Gastroesophageal sphincter (tissue), 4 donors: ENCODE data around the gene RMND5B. TPM values are rescaled to one million over a fixed set of nuclear protein-coding genes. Genes with fewer than 3 reads are reported as not detected.
A peak's percentile ranks its signal among the peaks of the same experiment; 100 is the strongest.

ENCODE experiments used
- ATAC-seq: fragments of 150-250 bp; one replicate; pipeline ENCODE4 v1.9.1; 2016; ENCODE audit warnings: mild to moderate bottlenecking, moderate library complexity
- H3K27ac ChIP-seq, 4 donors: fragments of 200-600 bp; sonication (generic) in 3 of 4; 1 replicate in 3 of 4; 2 replicates in 1 of 4; pipeline ENCODE4 v1.5.1; 2016 to 2019
- H3K27me3 ChIP-seq: fragments of 200-600 bp; sonication (generic); one replicate; pipeline ENCODE4 v1.5.1; 2019
- H3K36me3 ChIP-seq, 2 donors: fragments of 200-600 bp; sonication (generic); one replicate each; pipeline ENCODE4 v1.5.1; 2019; ENCODE audit warnings: control low read depth in 1 of 2
- H3K4me1 ChIP-seq, 3 donors: fragments of 200-600 bp; sonication (generic); 1 replicate in 2 of 3; 2 replicates in 1 of 3; pipeline ENCODE4 v1.5.1; 2016 to 2019; ENCODE audit warnings: control low read depth in 2 of 3
- H3K4me3 ChIP-seq, 2 donors: fragments of 200-600 bp; sonication (generic); one replicate each; pipeline ENCODE4 v1.5.1; 2019; ENCODE audit warnings: mild to moderate bottlenecking in 1 of 2, moderate library complexity in 1 of 2
- H3K9me3 ChIP-seq, 3 donors: fragments of 200-600 bp; sonication (generic); one replicate each; pipeline ENCODE4 v1.5.1; 2017 to 2019; ENCODE audit warnings: control low read depth in 2 of 3
- CTCF ChIP-seq, 4 experiments: fragments of 200-600 bp in 2 of 4; fragments of 450-650 bp in 2 of 4; sonication (generic) in 1 of 4; IDR thresholded peaks; one replicate each; pipeline ENCODE4 v1.5.1; 2017 to 2019; ENCODE audit warnings: antibody characterized with exemption in 4 of 4, mild to moderate bottlenecking in 2 of 4, moderate library complexity in 2 of 4
- EP300 ChIP-seq: sonication (generic); formaldehyde crosslinking; IDR thresholded peaks from one replicate; pipeline ENCODE4 v1.6.1; 2017; ENCODE audit warnings: antibody characterized with exemption, mild to moderate bottlenecking
- POLR2A ChIP-seq, 2 donors: fragments of 450-650 bp; IDR thresholded peaks; one replicate each; pipeline ENCODE4 v1.6.1; 2017; ENCODE audit warnings: antibody characterized with exemption in 2 of 2, mild to moderate bottlenecking in 2 of 2, moderate library complexity in 1 of 2
- POLR2AphosphoS5 ChIP-seq: sonication (generic); formaldehyde crosslinking; IDR thresholded peaks from one replicate; pipeline ENCODE4 v1.6.1; 2017; ENCODE audit warnings: antibody characterized with exemption
- WGBS, 2 donors: methylation state at CpG; one replicate each; pipeline ENCODE4 v1.1.5; 2018; ENCODE audit warnings: low coverage in 1 of 2; 5-methylcytosine and 5-hydroxymethylcytosine counted together
- total RNA-seq, 4 donors: library from RNA; depleted of rRNA; stranded (reverse); fragments of >200 nt; gene quantifications; one replicate each; pipeline ENCODE4 v1.1.0, GENCODE V29; 2016

The RMND5B gene
- total RNA-seq, 4 donors from 2014 or later, result 34.6 to 56.6 (median 41.7) TPM

GRCh38 chr5:178122346-178122745, 8.5 kb upstream of the RMND5B start:
- Histone ChIP-seq H3K27me3 (peaks cover 31% of the 10 kb centered on the region), H3K4me1 (peaks cover 0 to 51% (median 16%) of the 10 kb centered on the region in 3 donors), H3K9me3 (no peaks in the 10 kb centered on the region), H3K27ac (peak overlapping the region in 1 of 4 donors; percentile 49), H3K4me3 (no peak overlapping the region), H3K36me3 (no peaks in the 10 kb centered on the region)
- 60% methylated on average over 1 of the region's 5 CpGs; no CpG with 5 or more reads in 1 of the 2 donors for WGBS, 2 donors
- TF ChIP-seq CTCF (IDR thresholded peaks at IDR 0.05), result no peak
- TF ChIP-seq EP300, result no peak
- no peak for TF ChIP-seq POLR2A (IDR thresholded peaks at IDR 0.05)
- no peak for TF ChIP-seq POLR2AphosphoS5
- no peak for ATAC-seq

- H3K4me3 ChIP-seq, result no peak overlapping the region
- WGBS, 2 donors, result 72% methylated on average over 2 of the region's 13 CpGs; no CpG with 5 or more reads in 1 of the 2 donors
- H3K27me3 ChIP-seq, result peaks cover 21% of the 10 kb centered on the region
- H3K36me3 ChIP-seq, result no peaks in the 10 kb centered on the region
- H3K4me1 ChIP-seq, result peaks cover 0 to 51% (median 16%) of the 10 kb centered on the region in 3 donors
- TF ChIP-seq CTCF (IDR thresholded peaks at IDR 0.05), result no peak
- TF ChIP-seq POLR2AphosphoS5, result no peak
- TF ChIP-seq POLR2A (IDR thresholded peaks at IDR 0.05), result no peak
- TF ChIP-seq EP300, result no peak
- H3K27ac ChIP-seq, result no peak overlapping the region
- no peak for ATAC-seq
- no peaks in the 10 kb centered on the region for H3K9me3 ChIP-seq
Observed at GRCh38 chr5:178123094-178123965, 7.5 kb upstream of the RMND5B start.

- Histone ChIP-seq H3K36me3 (no peaks in the 10 kb centered on the region), H3K9me3 (no peaks in the 10 kb centered on the region), H3K27me3 (peaks cover 14% of the 10 kb centered on the region), H3K4me3 (no peak overlapping the region), H3K27ac (no peak overlapping the region), H3K4me1 (peaks cover 0 to 51% (median 16%) of the 10 kb centered on the region in 3 donors)
- no peak for TF ChIP-seq POLR2AphosphoS5
- no peak for TF ChIP-seq POLR2A (IDR thresholded peaks at IDR 0.05)
- no peak for TF ChIP-seq EP300
- no peak for TF ChIP-seq CTCF (IDR thresholded peaks at IDR 0.05)
- no peak for ATAC-seq
- 96% methylated on average over 4 of the region's 18 CpGs; no CpG with 5 or more reads in 1 of the 2 donors for WGBS, 2 donors
Observed at GRCh38 chr5:178123966-178124925, 6.6 kb upstream of the RMND5B start.

- WGBS, 2 donors, result 51% methylated on average over 9 of the region's 10 CpGs; no CpG with 5 or more reads in 1 of the 2 donors
- Histone ChIP-seq H3K27ac (no peak overlapping the region), H3K36me3 (no peaks in the 10 kb centered on the region), H3K27me3 (peaks cover 5% of the 10 kb centered on the region), H3K4me3 (no peak overlapping the region), H3K9me3 (no peaks in the 10 kb centered on the region), H3K4me1 (peaks cover 0 to 58% (median 16%) of the 10 kb centered on the region in 3 donors)
- ATAC-seq, result peak; percentile 23
- TF ChIP-seq EP300, result no peak
- TF ChIP-seq POLR2A (IDR thresholded peaks at IDR 0.05), result no peak
- TF ChIP-seq POLR2AphosphoS5, result no peak
- no peak for TF ChIP-seq CTCF (IDR thresholded peaks at IDR 0.05)
Observed at GRCh38 chr5:178125253-178125906, 5.4 kb upstream of the RMND5B start.
